DMS53 (cell line): Measurements from ENCODE around the gene CDH13.
A peak's percentile ranks its signal among the peaks of the same experiment; 100 is the strongest.

Experiments used
- DNase-seq: peaks from one replicate; lab custom pipeline; 2025; lab: John Stamatoyannopoulos, UW

Gene CDH13

GRCh38 chr16:83118365-83118764 lies 491.6 kb downstream of the CDH13 start:
- DNase-seq = no peak

DNA sequence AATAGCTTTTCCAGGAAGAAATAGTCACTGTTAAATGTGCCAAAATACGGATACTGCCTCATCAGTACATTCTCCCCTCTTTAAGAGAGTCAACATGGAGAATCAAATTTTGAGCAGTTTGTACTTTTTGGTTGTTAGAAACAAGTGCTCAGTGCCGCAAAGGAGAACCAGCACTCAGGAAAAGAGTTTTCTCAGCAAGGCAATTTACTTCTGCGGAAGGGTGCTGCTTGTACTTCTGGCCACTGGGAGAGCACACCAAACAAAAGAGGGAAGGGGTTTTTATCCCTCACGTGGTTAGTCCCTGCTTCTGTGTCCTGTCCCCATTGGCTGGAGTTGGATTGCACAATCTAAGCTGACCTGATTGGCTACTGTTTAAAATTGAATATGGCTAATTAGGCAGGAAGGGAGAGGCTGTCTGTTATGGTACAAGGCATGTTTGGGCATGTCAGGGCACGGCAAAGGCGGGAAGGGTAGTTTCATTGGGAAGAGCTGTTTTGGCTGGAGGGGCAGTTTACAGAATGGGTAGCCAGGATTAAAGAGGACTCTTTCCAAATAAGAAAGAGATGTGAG lies 499.3 kb downstream of the CDH13 start:
- DNase-seq = no peak

DNA sequence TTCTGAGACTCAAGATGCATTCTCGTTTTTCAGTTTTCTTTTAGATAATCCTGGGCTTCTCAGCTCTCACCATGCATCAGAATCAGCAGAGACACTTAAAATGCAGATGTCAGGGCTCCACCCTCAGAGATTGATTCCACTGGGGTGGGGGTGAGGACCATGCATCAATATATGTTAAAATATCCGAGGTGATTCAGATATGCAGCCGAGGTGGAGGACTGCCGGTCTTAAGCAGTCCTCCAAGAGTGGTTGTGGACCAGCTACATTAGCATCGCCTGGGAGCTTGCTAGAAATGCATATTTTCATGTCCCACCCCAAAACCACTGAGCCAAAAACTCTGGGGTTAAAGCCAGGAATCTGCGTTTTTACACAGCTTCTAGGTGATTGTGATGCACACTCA lies 501.3 kb downstream of the CDH13 start:
- no peak for DNase-seq

- no peak for DNase-seq
Measured at GRCh38 chr16:83130039-83130438, 503.3 kb downstream of the CDH13 start.

DNA sequence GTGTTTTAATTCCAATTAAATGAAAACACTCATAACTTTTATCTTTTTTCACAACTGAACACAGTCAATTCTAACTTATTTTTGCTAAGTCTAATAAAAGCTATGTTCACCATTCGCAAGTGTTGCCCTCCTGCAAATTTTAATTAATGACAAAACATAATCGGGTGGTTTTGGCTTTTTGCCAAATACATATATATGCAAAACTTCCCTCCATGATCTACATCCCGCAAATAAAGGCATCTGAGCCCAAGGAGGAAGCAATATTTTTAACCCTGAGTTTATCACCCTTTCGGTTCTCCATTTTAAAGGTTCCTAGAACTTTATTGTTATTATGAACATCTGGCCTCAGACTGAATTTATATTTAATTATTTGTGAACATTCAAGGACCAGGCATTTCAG lies 507.9 kb downstream of the CDH13 start:
- DNase-seq = no peak

DNA sequence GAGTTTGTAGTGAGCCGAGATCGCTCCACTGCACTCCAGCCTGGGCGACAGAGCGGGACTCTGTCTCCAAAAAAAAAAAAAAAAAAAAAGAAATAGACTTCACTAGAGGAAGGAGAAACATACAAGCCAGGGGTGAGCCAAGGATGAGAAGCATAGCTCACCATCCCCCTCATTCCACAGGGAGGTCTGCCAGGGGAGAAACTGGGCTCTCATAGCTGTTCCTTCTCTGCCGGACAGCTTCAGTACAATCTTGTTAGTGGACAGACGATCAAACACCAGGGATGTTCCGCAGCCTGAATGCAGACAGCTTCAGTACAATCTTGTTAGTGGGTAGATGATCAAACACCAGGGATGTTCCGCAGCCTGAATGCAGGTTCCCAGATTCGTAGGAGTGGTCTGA lies 509.6 kb downstream of the CDH13 start:
- no peak for DNase-seq

- peak; percentile 20 for DNase-seq
Measured at GRCh38 chr16:83136924-83137323, 510.2 kb downstream of the CDH13 start.

GRCh38 chr16:83137326-83137781 lies 510.6 kb downstream of the CDH13 start:
- DNase-seq = peak; percentile 58

DNA sequence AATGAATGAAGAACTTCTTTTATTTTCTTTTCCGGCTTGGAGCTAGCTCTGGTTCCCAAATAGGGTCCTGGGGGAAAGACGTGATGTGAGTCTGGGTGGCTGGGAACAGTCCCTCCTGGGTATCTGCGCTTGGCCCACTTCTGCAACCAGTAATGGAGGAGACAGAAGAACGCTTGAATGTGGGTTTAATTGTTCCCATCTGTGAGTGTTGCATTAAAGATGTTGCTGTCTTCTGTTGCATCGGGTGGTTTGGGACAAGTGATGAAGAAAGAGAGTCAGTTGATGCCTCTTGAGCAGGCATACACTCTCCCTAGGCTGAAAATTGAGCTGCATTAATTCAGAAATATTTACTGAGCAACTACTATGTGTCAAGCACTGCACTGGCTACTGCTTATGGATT lies 511.1 kb downstream of the CDH13 start:
- DNase-seq = no peak

DNA sequence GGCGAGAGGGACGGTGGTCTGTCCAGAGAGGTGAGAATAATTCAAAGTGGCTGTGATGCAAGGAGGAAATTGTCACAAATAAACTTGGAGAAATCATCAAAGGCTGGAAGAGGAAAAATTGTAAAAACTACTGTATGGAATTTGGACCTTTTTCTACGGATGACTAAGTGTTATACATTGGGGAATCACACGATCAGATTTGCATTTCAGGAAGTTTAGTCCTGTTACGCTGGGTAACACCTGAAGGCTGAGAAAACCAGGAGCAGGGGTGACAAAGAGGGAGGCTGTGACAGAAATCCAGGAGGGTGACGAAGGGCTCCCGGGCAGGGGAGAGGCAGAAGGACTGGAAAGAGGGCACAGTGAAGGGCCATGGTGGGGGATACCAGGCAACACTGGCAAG lies 511.7 kb downstream of the CDH13 start:
- no peak for DNase-seq

DNA sequence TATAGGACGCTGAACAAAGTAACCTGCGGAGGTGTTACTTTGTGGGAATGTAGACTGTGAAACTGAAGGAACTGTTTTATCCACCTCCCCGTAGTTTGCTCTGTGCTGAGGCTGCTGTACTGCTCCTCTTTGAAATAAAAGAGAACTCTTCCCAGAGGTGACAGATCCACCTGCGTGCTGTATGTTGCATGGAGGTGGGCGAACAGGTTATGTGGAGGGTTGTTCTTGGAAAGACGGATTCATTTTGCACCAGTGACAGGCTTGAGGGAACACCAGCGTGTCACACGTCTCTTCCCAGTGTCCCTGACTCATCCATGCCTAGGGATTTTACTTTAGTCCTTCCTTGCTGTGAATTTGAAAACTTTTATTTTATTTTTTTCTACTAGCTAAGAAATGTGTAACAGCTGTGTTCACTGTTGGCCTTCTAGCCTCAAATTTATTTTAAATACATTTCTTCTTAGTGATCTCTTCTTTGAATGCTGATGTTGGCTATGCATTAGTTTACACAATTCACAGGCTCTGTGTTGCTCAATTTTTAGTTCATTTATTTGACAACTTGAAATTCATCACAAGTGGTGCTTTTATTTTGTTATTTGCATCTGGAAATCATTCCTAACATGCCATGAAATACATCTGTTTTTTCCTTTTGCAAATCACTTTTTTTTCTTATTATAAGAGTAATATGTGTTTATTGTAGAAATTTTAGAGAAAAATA lies 512.4 kb downstream of the CDH13 start:
- DNase-seq = no peak

DNA sequence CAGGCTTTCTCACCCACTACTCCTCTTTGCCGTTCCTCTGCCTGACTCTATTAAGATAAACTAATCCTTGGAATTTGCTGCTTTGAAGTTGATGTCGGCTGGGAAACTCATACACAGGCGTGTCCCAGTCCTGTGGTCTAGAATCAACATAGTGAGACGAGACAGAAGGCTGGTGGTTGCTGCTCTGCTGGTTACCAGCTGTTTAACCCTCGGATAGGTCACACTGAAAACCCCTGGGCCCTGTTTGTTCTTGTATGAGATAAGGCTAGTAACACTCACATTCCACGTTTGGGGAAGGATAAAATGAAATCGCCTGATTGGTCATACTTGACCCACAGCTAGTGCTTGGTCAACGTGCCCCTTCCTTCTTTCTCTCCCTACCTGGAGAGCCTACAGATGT lies 517.0 kb downstream of the CDH13 start:
- DNase-seq = no peak

GRCh38 chr16:83145297-83145696 lies 518.5 kb downstream of the CDH13 start:
- DNase-seq = no peak

GRCh38 chr16:83147244-83147643 lies 520.5 kb downstream of the CDH13 start:
- DNase-seq = no peak

- DNase-seq = no peak
Measured at GRCh38 chr16:83158320-83158957, 531.7 kb downstream of the CDH13 start.

GRCh38 chr16:83159049-83159448 lies 532.3 kb downstream of the CDH13 start:
- no peak for DNase-seq

- no peak for DNase-seq
Measured at GRCh38 chr16:83160287-83161020, 533.7 kb downstream of the CDH13 start.

GRCh38 chr16:83162791-83163190 lies 536.0 kb downstream of the CDH13 start:
- no peak for DNase-seq

DNA sequence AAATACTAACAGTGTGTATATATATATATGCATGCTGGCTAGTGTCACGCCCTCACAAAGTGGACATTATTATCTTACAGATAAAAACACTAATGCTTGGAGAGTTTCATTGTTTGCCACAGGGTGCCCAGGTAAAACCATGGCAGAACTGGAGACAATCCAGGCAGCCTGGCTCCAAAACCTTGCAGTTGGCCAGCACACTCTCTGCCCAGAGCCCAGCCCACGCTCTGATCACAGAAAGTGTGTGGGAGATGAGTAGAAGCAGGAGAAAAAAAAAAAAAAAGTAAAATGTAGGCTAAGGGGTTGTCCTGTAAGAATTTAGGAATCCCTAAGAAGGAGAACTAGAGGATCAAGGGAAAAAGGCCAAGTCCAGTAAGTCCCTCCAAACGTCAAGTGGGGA lies 538.0 kb downstream of the CDH13 start:
- no peak for DNase-seq

DNA sequence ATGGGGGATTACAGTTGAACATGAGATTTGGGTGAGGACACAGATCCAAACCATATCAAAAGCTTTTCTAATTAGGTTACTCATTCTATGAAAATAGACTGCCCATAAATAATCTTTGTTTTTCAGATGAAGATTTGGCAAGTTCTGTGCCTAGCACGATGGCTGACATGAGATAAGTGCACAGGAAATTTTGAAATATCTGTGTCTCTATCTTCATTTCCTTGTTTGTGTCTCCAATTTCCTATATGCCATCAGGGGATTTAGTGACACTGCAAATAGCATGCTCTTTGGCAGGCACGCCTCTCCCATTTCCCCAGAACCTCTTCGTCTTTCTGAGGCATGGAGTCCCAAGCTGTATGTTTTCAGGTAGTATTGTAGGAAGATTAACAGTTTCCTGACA lies 544.6 kb downstream of the CDH13 start:
- DNase-seq = no peak

GRCh38 chr16:83174671-83175070 lies 547.9 kb downstream of the CDH13 start:
- no peak for DNase-seq

DNA sequence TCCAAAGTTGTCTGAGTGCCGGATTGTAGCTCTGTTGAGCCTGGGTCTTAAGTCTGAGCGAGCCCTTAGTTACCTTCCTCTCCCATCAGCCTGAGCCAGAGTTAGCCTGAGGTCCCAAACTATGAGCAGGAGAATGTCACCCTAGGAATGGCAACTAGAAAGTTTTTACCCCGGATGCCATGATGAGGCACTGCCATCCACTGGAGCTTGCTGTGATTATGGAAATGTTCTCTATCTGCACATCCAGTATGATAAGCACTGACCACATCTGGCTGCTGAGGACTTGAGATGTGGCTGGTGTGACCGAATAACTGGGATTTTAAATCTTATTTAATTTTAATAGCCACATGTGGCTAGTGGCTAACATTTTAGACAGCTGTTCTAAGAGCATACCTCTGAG lies 550.0 kb downstream of the CDH13 start:
- DNase-seq = no peak

- no peak for DNase-seq
Measured at GRCh38 chr16:83185902-83186301, 559.1 kb downstream of the CDH13 start.
